ENCODE measurements around the gene CAPN5.

- TF ChIP-seq CTCF (IDR thresholded peaks at IDR 0.05; ENCODE audit: low read depth, low read length, poor library complexity, severe bottlenecking) = no peak
- no peak for TF ChIP-seq EZH2phosphoT487 (IDR thresholded peaks at IDR 0.05; ENCODE audit: borderline replicate concordance, low read length)
Observed at GRCh38 chr11:77049026-77049425, 17.7 kb upstream of the CAPN5 start.
